HL-60 (cell line): ENCODE results near the gene POU4F1.

Experiments used
- DNase-seq, 2 experiments: peaks; one replicate each; pipeline ENCODE4 v3.0.0-alpha.2; 2010 to 2020; ENCODE audit warnings: low read depth in 1 of 2, low spot score in 1 of 2
- H3K27ac ChIP-seq: fragments of 250-450 bp; sonication (Bioruptor Pico); replicated peaks from 2 replicates; pipeline ENCODE4 v1.5.1; 2020; ENCODE audit warnings: mild to moderate bottlenecking, moderate library complexity
- H3K27me3 ChIP-seq: fragments of 250-450 bp; sonication (Bioruptor Pico); 2 replicates; pipeline ENCODE4 v1.5.1; 2021; ENCODE audit warnings: mild to moderate bottlenecking, moderate library complexity; ENCODE audit not compliant: insufficient read depth, poor library complexity, severe bottlenecking
- H3K4me3 ChIP-seq: replicated peaks from 2 replicates; pipeline ENCODE4 v1.5.1; 2011; ENCODE audit warnings: mild to moderate bottlenecking, control low read depth, low read length; ENCODE audit not compliant: insufficient read depth
- CTCF ChIP-seq: IDR thresholded peaks from one replicate; pipeline ENCODE4 v1.5.1; 2011; ENCODE audit warnings: low read length, control low read depth, inconsistent platforms; ENCODE audit not compliant: insufficient read depth
- GABPA ChIP-seq: IDR thresholded peaks from 2 replicates; pipeline ENCODE4 v1.6.1; 2012; ENCODE audit warnings: low read depth
- POLR2AphosphoS5 ChIP-seq: IDR thresholded peaks from 2 replicates; pipeline ENCODE4 v1.6.1; 2012; ENCODE audit warnings: low read depth
- REST ChIP-seq: IDR thresholded peaks from 2 replicates; pipeline ENCODE4 v1.6.1; 2012; ENCODE audit warnings: low read depth; ENCODE audit not compliant: insufficient replicate concordance
- SPI1 ChIP-seq: IDR thresholded peaks from 2 replicates; pipeline ENCODE4 v1.6.1; 2012; ENCODE audit warnings: low read depth, mild to moderate bottlenecking, borderline replicate concordance

POU4F1 gene

GRCh38 chr13:78572459-78572858, 30.9 kb downstream of the POU4F1 start:
- H3K4me3 ChIP-seq = no peak overlapping the region
- DNase-seq = no peak
- H3K27me3 ChIP-seq = no peaks in the 10 kb centered on the region
- no peak overlapping the region for H3K27ac ChIP-seq
- TF ChIP-seq POLR2AphosphoS5 (no peak), CTCF (no peak), SPI1 (no peak), GABPA (no peak), REST (no peak)

- Histone ChIP-seq H3K4me3 (no peak overlapping the region), H3K27ac (no peak overlapping the region), H3K27me3 (no peaks in the 10 kb centered on the region)
- no peak for TF ChIP-seq POLR2AphosphoS5
- no peak for TF ChIP-seq SPI1
- TF ChIP-seq GABPA = no peak
- no peak for TF ChIP-seq REST
- no peak for TF ChIP-seq CTCF
- DNase-seq = no peak
Measured at GRCh38 chr13:78569029-78569428, 34.3 kb downstream of the POU4F1 start.

GRCh38 chr13:78566631-78567030, 36.7 kb downstream of the POU4F1 start:
- TF ChIP-seq REST = no peak
- TF ChIP-seq POLR2AphosphoS5 = no peak
- TF ChIP-seq GABPA = no peak
- no peak for TF ChIP-seq SPI1
- TF ChIP-seq CTCF = no peak
- Histone ChIP-seq H3K27me3 (peaks cover 2% of the 10 kb centered on the region), H3K4me3 (no peak overlapping the region), H3K27ac (no peak overlapping the region)
- no peak for DNase-seq
